ENCODE data around the gene GPR4.
"Not testable (repeated sequence)": the region's sequence is repeated elsewhere in the genome, so short reads cannot be mapped to it uniquely, and the experiment has no call there.

The GPR4 gene

DNA sequence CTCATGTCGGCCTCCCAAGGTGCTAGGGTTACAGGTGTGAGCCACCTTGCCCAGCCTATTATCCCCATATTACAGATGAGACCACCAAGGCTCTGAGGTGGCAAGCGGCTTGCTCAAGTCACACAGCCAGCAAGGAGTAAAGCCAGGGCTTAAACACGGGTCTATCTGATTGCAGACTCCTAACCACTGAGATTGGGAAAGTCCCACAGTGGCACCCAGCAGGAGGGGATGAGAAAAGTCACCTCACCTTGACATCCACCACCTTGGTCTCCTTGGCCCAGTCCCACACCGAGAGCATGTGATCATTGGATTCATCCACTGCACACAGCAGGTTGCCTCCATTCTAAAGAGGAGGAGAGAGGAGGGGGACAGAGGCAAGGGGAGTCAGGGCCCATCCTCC is 27.7 kb upstream of the GPR4 start:
- no peak for TF ChIP-seq EZH2phosphoT487 (IDR thresholded peaks at IDR 0.05; ENCODE audit: borderline replicate concordance)
- TF ChIP-seq, protein P1, sequence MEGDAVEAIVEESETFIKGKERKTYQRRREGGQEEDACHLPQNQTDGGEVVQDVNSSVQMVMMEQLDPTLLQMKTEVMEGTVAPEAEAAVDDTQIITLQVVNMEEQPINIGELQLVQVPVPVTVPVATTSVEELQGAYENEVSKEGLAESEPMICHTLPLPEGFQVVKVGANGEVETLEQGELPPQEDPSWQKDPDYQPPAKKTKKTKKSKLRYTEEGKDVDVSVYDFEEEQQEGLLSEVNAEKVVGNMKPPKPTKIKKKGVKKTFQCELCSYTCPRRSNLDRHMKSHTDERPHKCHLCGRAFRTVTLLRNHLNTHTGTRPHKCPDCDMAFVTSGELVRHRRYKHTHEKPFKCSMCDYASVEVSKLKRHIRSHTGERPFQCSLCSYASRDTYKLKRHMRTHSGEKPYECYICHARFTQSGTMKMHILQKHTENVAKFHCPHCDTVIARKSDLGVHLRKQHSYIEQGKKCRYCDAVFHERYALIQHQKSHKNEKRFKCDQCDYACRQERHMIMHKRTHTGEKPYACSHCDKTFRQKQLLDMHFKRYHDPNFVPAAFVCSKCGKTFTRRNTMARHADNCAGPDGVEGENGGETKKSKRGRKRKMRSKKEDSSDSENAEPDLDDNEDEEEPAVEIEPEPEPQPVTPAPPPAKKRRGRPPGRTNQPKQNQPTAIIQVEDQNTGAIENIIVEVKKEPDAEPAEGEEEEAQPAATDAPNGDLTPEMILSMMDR (conservative IDR thresholded peaks at IDR 0.05; ENCODE audit: low read length) = no peak

DNA sequence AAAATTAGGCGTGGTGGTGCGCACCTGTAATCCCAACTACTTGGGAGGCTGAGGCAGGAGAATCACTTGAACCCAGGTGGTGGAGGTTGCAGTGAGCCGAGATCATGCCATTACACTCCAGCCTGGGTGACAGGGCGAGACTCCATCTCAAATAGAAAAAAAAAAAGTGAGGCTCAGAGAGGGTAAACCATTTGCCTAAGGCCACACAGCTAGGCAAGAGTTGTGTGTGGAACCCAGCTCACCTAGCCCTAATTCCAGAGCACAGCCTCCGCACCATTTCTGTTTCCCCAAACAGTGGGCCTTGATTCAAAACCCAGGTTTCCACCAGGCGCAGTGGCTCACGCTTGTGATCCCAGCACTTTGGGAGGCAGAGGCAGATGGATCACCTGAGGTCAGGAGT is 26.2 kb upstream of the GPR4 start:
- H3K4me2 ChIP-seq (ENCODE audit: low read depth, low read length, poor library complexity, severe bottlenecking); H3K79me2 ChIP-seq (ENCODE audit: insufficient read depth, low read length); H3K27me3 ChIP-seq (ENCODE audit: insufficient read depth, low read length, poor library complexity, severe bottlenecking); H4K20me1 ChIP-seq (ENCODE audit: insufficient read depth, low read length, poor library complexity, severe bottlenecking); H3K4me3 ChIP-seq (ENCODE audit: low read length, poor library complexity, severe bottlenecking); H3K9me3 ChIP-seq (ENCODE audit: insufficient read depth, low read depth, low read length); H3F3A ChIP-seq (ENCODE audit: low read depth); H3K9me2 ChIP-seq (replicated peaks; ENCODE audit: low read depth, low read length); H3K36me3 ChIP-seq (ENCODE audit: insufficient read depth, low read length); H2AFZ ChIP-seq (ENCODE audit: low read length); H3K4me1 ChIP-seq (ENCODE audit: insufficient read depth, low read length, poor library complexity, severe bottlenecking); H3K9ac ChIP-seq (ENCODE audit: low read depth, low read length, poor library complexity, severe bottlenecking): not testable (repeated sequence)

More for the DNA sequence above, 27.7 kb upstream of the GPR4 start:
- Histone ChIP-seq H3K4me1 (ENCODE audit: insufficient read depth, low read length, poor library complexity, severe bottlenecking) (peaks cover 3% of the 10 kb centered on the region), H2AFZ (ENCODE audit: low read length) (no peak overlapping the region), H4K20me1 (ENCODE audit: insufficient read depth, low read length, poor library complexity, severe bottlenecking) (no peaks in the 10 kb centered on the region), H3F3A (ENCODE audit: low read depth) (no peaks in the 10 kb centered on the region), H3K4me2 (ENCODE audit: low read depth, low read length, poor library complexity, severe bottlenecking) (no peak overlapping the region), H3K79me2 (ENCODE audit: insufficient read depth, low read length) (no peaks in the 10 kb centered on the region), H3K9me3 (ENCODE audit: insufficient read depth, low read depth, low read length) (no peaks in the 10 kb centered on the region), H3K9ac (ENCODE audit: low read depth, low read length, poor library complexity, severe bottlenecking) (no peak overlapping the region), H3K36me3 (ENCODE audit: insufficient read depth, low read length) (no peaks in the 10 kb centered on the region), H3K27me3 (ENCODE audit: insufficient read depth, low read length, poor library complexity, severe bottlenecking) (no peaks in the 10 kb centered on the region), H3K4me3 (ENCODE audit: low read length, poor library complexity, severe bottlenecking) (no peak overlapping the region), H3K9me2 (replicated peaks; ENCODE audit: low read depth, low read length) (no peaks in the 10 kb centered on the region)

DNA sequence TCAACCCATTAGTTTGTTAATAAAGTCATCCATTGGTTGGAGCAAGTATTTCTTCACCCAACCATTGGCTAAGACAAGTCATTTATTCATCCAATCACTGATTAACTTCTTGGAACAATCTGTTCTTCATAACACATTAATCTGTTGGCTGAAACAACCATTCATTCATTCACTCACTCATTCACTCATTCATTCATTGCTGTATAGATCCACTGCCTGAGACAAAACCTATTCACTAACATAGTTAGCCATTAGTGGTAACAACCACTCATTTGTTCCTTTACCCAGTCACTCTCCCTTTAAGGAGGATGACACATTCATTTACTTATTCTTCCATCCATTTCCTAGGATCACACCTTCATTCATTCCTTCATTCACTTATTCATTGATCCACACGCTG is 22.0 kb upstream of the GPR4 start:
- H3K9ac ChIP-seq (ENCODE audit: low read depth, low read length, poor library complexity, severe bottlenecking) = no peak overlapping the region
- H3K4me3 ChIP-seq (ENCODE audit: low read length, poor library complexity, severe bottlenecking) = no peak overlapping the region
- H3K27me3 ChIP-seq (ENCODE audit: insufficient read depth, low read length, poor library complexity, severe bottlenecking) = no peaks in the 10 kb centered on the region
- no peaks in the 10 kb centered on the region for H3K4me1 ChIP-seq (ENCODE audit: insufficient read depth, low read length, poor library complexity, severe bottlenecking)
- no peaks in the 10 kb centered on the region for H3K79me2 ChIP-seq (ENCODE audit: insufficient read depth, low read length)
- no peaks in the 10 kb centered on the region for H3K9me2 ChIP-seq (replicated peaks; ENCODE audit: low read depth, low read length)
- H2AFZ ChIP-seq (ENCODE audit: low read length) = no peak overlapping the region
- no peaks in the 10 kb centered on the region for H3F3A ChIP-seq (ENCODE audit: low read depth)
- TF ChIP-seq, protein P1 (conservative IDR thresholded peaks at IDR 0.05; ENCODE audit: low read length) = no peak
- no peak for TF ChIP-seq EZH2phosphoT487 (IDR thresholded peaks at IDR 0.05; ENCODE audit: borderline replicate concordance)
- H4K20me1 ChIP-seq (ENCODE audit: insufficient read depth, low read length, poor library complexity, severe bottlenecking) = no peaks in the 10 kb centered on the region
- H3K36me3 ChIP-seq (ENCODE audit: insufficient read depth, low read length) = peaks cover 13% of the 10 kb centered on the region; the same call in 1 of the 2 replicates
- no peaks in the 10 kb centered on the region for H3K9me3 ChIP-seq (ENCODE audit: insufficient read depth, low read depth, low read length)
- no peak overlapping the region for H3K4me2 ChIP-seq (ENCODE audit: low read depth, low read length, poor library complexity, severe bottlenecking)

DNA sequence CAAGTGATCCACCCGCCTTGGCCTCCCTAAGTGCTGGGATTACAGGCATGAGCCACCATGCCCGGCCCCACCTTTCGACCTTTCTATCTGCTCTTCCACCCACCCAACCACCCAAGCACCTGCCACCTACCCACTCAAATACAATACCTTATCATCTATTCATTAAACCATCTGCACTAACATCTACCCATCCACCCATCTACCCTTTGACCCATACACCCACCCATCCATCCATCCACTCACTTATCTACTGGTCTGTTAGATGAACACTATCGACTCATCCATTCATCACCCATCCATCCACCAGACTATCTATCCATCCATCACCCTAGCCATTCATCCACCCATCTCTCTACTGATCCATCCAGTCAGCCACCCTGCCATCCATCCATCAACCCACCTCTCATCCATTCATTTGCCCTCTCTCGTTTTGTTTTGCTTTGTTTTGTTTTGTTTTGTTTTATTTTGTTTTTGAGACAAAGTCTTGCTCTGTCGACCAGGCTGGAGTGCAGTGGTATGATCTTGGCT is 20.0 kb upstream of the GPR4 start:
- TF ChIP-seq, protein P1 (conservative IDR thresholded peaks at IDR 0.05; ENCODE audit: low read length) = no peak
- TF ChIP-seq EZH2phosphoT487 (IDR thresholded peaks at IDR 0.05; ENCODE audit: borderline replicate concordance) = no peak

More for the DNA sequence above, 20.0 kb upstream of the GPR4 start:
- Histone ChIP-seq H3K9ac (ENCODE audit: low read depth, low read length, poor library complexity, severe bottlenecking) (no peak overlapping the region), H2AFZ (ENCODE audit: low read length) (no peak overlapping the region), H3K9me2 (replicated peaks; ENCODE audit: low read depth, low read length) (no peaks in the 10 kb centered on the region), H3K36me3 (ENCODE audit: insufficient read depth, low read length) (peaks cover 19% of the 10 kb centered on the region; the same call in 1 of the 2 replicates), H3K4me1 (ENCODE audit: insufficient read depth, low read length, poor library complexity, severe bottlenecking) (no peaks in the 10 kb centered on the region), H3K4me3 (ENCODE audit: low read length, poor library complexity, severe bottlenecking) (no peak overlapping the region), H3K27me3 (ENCODE audit: insufficient read depth, low read length, poor library complexity, severe bottlenecking) (no peaks in the 10 kb centered on the region), H4K20me1 (ENCODE audit: insufficient read depth, low read length, poor library complexity, severe bottlenecking) (no peaks in the 10 kb centered on the region), H3K9me3 (ENCODE audit: insufficient read depth, low read depth, low read length) (no peaks in the 10 kb centered on the region), H3K4me2 (ENCODE audit: low read depth, low read length, poor library complexity, severe bottlenecking) (no peak overlapping the region), H3F3A (ENCODE audit: low read depth) (no peaks in the 10 kb centered on the region), H3K79me2 (ENCODE audit: insufficient read depth, low read length) (no peaks in the 10 kb centered on the region)

Measured in Loucy (cell line).